Breast epithelium (tissue), 3 donors: ENCODE data around the gene SERTM2.

ENCODE experiments used
- CTCF ChIP-seq, 3 donors: fragments of 450-650 bp; IDR thresholded peaks; one replicate each; pipeline ENCODE4 v1.5.1; 2016 to 2017; ENCODE audit warnings: antibody characterized with exemption in 3 of 3, mild to moderate bottlenecking in 3 of 3, moderate library complexity in 3 of 3
- POLR2A ChIP-seq: fragments of 450-650 bp; IDR thresholded peaks from one replicate; pipeline ENCODE4 v1.6.1; 2016; ENCODE audit warnings: antibody characterized with exemption, mild to moderate bottlenecking, moderate library complexity

GRCh38 chrX:111465669-111466068, 45.8 kb upstream of the SERTM2 start:
- TF ChIP-seq CTCF (IDR thresholded peaks at IDR 0.05) (no peak), POLR2A (no peak)
